Endothelial cell of umbilical vein (primary cell): Measurements from ENCODE around the gene AURKAIP1. TPM values are rescaled to one million over a fixed set of nuclear protein-coding genes. Genes with fewer than 3 reads are reported as not detected.

ENCODE experiments used
- BruUV-seq: library from RNA; stranded (reverse); fragments of 400-500 nt; replicated peaks from 2 replicates; lab custom pipeline; 2021; lab: Mats Ljungman, UMichigan
- CTCF ChIA-PET: fragments of 300-600, 350-600 bp; sonication (Branson Sonifier 250); formaldehyde crosslinking; loops from one replicate; lab custom pipeline; 2021; ENCODE audit warnings: antibody characterized with exemption, inconsistent platforms; lab: Charles Lee
- POLR2A ChIA-PET: fragments of 300-600, 350-600 bp; sonication (Branson Sonifier 250); formaldehyde crosslinking; loops from one replicate; lab custom pipeline; 2021; ENCODE audit warnings: antibody characterized with exemption, inconsistent platforms; lab: Charles Lee
- DNase-seq: peaks from one replicate; pipeline ENCODE4 v3.0.0-alpha.2; 2011; ENCODE audit warnings: low read depth, low spot score
- FAIRE-seq: peaks from 2 replicates; lab custom pipeline; 2011; peaks lifted over from hg19 to GRCh38; lab: Jason Lieb, UNC
- H2AFZ ChIP-seq: 2 replicates; pipeline ENCODE4 v1.6.0; 2012; ENCODE audit warnings: low read depth, low read length, control low read depth, inconsistent platforms
- H3K27ac ChIP-seq: 2 replicates; pipeline ENCODE4 v1.5.1; 2011; ENCODE audit warnings: low read depth, mild to moderate bottlenecking, control low read depth, low read length, moderate library complexity; ENCODE audit not compliant: insufficient read depth
- H3K27me3 ChIP-seq, 2 experiments: 2 replicates each; pipeline versions ENCODE4 v1.6.0 to v1.6.1; 2011; ENCODE audit warnings: low read length in 2 of 2, mixed read lengths in 1 of 2; ENCODE audit not compliant: control insufficient read depth in 2 of 2, insufficient read depth in 2 of 2
- H3K36me3 ChIP-seq, 2 experiments: 2 replicates in 1 of 2; 3 replicates in 1 of 2; pipeline ENCODE4 v1.5.1; 2011; ENCODE audit warnings: low read length in 2 of 2, mild to moderate bottlenecking in 1 of 2, moderate library complexity in 1 of 2; ENCODE audit not compliant: control insufficient read depth in 2 of 2, insufficient read depth in 2 of 2; ENCODE audit errors: extremely low read depth in 1 of 2
- H3K4me1 ChIP-seq: 3 replicates; pipeline ENCODE4 v1.5.1; 2011; ENCODE audit warnings: mild to moderate bottlenecking, low read length; ENCODE audit not compliant: control insufficient read depth, insufficient read depth; ENCODE audit errors: extremely low read depth
- H3K4me2 ChIP-seq: 2 replicates; pipeline ENCODE4 v1.6.1; 2011; ENCODE audit warnings: low read length, control low read depth, mixed read lengths; ENCODE audit not compliant: insufficient read depth
- H3K4me3 ChIP-seq, 3 experiments: fragments of 200-600 bp in 1 of 3; sonication (generic), shearing (Covaris generic) in 1 of 3; replicated peaks in 1 of 3; 2 replicates each; pipeline ENCODE4 v1.5.1; 2011 to 2016; ENCODE audit warnings: control low read depth in 3 of 3, low read length in 3 of 3, mild to moderate bottlenecking in 2 of 3, inconsistent platforms in 1 of 3, low read depth in 1 of 3, moderate library complexity in 1 of 3; ENCODE audit not compliant: insufficient read depth in 1 of 3
- H3K79me2 ChIP-seq: 2 replicates; pipeline ENCODE4 v1.6.0; 2012; ENCODE audit warnings: low read length, inconsistent platforms; ENCODE audit not compliant: control insufficient read depth, insufficient read depth
- H3K9ac ChIP-seq: replicated peaks from 2 replicates; pipeline ENCODE3; 2011; ENCODE audit warnings: low read length, control low read depth; ENCODE audit not compliant: insufficient read depth; ENCODE audit errors: extremely low read depth
- H3K9me1 ChIP-seq: replicated peaks from 3 replicates; pipeline ENCODE4 v1.6.0; 2011; ENCODE audit warnings: mild to moderate bottlenecking, low read length; ENCODE audit not compliant: control insufficient read depth, insufficient read depth; ENCODE audit errors: extremely low read depth
- H3K9me3 ChIP-seq: replicated peaks from 2 replicates; pipeline ENCODE4 v1.5.1; 2012; ENCODE audit warnings: low read length, inconsistent platforms; ENCODE audit not compliant: control insufficient read depth, insufficient read depth
- H4K20me1 ChIP-seq: replicated peaks from 2 replicates; pipeline ENCODE3; 2011; ENCODE audit warnings: mild to moderate bottlenecking, low read length; ENCODE audit not compliant: control insufficient read depth, insufficient read depth; ENCODE audit errors: extremely low read depth
- EZH2 ChIP-seq: IDR thresholded peaks from 2 replicates; pipeline ENCODE4 v1.6.1; 2012; ENCODE audit warnings: borderline replicate concordance, low read depth, mild to moderate bottlenecking, moderate library complexity, low read length, inconsistent platforms; ENCODE audit not compliant: severe bottlenecking
- FOS ChIP-seq: IDR thresholded peaks from 2 replicates; pipeline ENCODE4 v1.6.1; 2011; ENCODE audit warnings: mild to moderate bottlenecking, low read length, moderate library complexity, borderline replicate concordance; ENCODE audit not compliant: insufficient read depth
- GATA2 ChIP-seq: IDR thresholded peaks from 2 replicates; pipeline ENCODE4 v1.7.0; 2011; ENCODE audit warnings: low read depth, mild to moderate bottlenecking, moderate library complexity, mixed read lengths, low read length; ENCODE audit not compliant: insufficient read length, insufficient read depth
- JUN ChIP-seq: IDR thresholded peaks from 2 replicates; pipeline ENCODE4 v1.6.1; 2011; ENCODE audit warnings: borderline replicate concordance, low read depth; ENCODE audit not compliant: insufficient read length, insufficient read depth
- MYC ChIP-seq: IDR thresholded peaks from one replicate; pipeline ENCODE4 v1.6.1; 2011; ENCODE audit warnings: mild to moderate bottlenecking, low read depth, low read length
- POLR2A ChIP-seq: IDR thresholded peaks from 2 replicates; pipeline ENCODE4 v1.6.1; 2012; ENCODE audit warnings: low read depth, mild to moderate bottlenecking, control low read depth, low read length
- POLR2AphosphoS5 ChIP-seq: IDR thresholded peaks from 2 replicates; pipeline ENCODE4 v1.6.1; 2012; ENCODE audit warnings: low read depth, mild to moderate bottlenecking, control low read depth, low read length, moderate library complexity; ENCODE audit not compliant: insufficient read depth
- dilution Hi-C: fragments of 300-500 bp; cut with MboI; formaldehyde crosslinking; loops from one replicate; pipeline ENCODE4 v1.15.0; 2019; ENCODE audit warnings: low sequenced_read_pairs; ENCODE audit not compliant: extremely low pct_ligation_motif_present
- intact Hi-C: fragments of 100-400 bp; cut with micrococcal nuclease; formaldehyde crosslinking; loops from one replicate; pipeline ENCODE4 v1.10.0; 2022
- polyA plus RNA-seq, 4 experiments: library from polyadenylated mRNA; depleted of rRNA in 3 of 4; stranded (reverse) in 3 of 4; unstranded in 1 of 4; fragments of >200 nt; gene quantifications; 2 replicates each; pipeline versions ENCODE4 v1.2.1 to v1.2.3, GENCODE V29; 2011 to 2012; ENCODE audit warnings: missing spikeins in 1 of 4
- total RNA-seq: library from RNA; stranded (reverse); gene quantifications from 2 replicates; pipeline ENCODE4 v1.2.3, GENCODE V29; 2021
- TF ChIP-seq, protein P1 (sequence below), 2 donors: IDR thresholded peaks; 1 replicate in 1 of 2; 2 replicates in 1 of 2; pipeline ENCODE4 v1.5.1; 2011; ENCODE audit warnings: low read length in 2 of 2, mild to moderate bottlenecking in 2 of 2, moderate library complexity in 2 of 2, control low read depth in 1 of 2, inconsistent platforms in 1 of 2, low read depth in 1 of 2; ENCODE audit not compliant: insufficient read depth in 1 of 2; ENCODE audit errors: extremely low read depth in 1 of 2
- TF ChIP-seq, protein P2 (sequence below): IDR thresholded peaks from 2 replicates; pipeline ENCODE4 v1.6.1; 2011; ENCODE audit not compliant: insufficient read depth, insufficient read length

The AURKAIP1 gene
- total and polyA plus RNA-seq, 2 donors (not counting 3 experiments of a cell fraction or from before 2014, with no cell fraction given): 73.3 to 151 TPM

DNA sequence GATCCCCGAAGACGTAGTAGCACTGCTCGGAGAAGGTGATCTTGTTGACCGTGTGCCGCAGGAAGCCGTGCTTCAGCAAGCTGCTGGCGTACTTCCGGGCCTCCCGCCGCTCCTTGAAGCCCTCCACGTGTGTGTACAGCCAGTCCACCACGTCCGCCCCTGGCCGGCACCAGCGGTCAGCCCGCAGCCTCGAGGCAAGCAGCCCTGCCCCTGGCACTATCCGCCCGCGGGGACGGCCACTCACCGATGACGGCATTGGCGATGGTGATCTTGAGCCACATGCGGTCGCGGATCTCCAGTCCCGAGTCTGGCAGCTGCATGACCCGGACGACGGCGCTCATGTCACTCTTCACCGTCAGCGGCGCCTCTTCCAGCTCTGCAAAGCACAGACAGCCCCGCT, 36.7 kb downstream of the AURKAIP1 start:
- TF ChIP-seq POLR2AphosphoS5: no peak
- TF ChIP-seq EZH2: no peak
- TF ChIP-seq POLR2A: no peak
- TF ChIP-seq, protein P1, sequence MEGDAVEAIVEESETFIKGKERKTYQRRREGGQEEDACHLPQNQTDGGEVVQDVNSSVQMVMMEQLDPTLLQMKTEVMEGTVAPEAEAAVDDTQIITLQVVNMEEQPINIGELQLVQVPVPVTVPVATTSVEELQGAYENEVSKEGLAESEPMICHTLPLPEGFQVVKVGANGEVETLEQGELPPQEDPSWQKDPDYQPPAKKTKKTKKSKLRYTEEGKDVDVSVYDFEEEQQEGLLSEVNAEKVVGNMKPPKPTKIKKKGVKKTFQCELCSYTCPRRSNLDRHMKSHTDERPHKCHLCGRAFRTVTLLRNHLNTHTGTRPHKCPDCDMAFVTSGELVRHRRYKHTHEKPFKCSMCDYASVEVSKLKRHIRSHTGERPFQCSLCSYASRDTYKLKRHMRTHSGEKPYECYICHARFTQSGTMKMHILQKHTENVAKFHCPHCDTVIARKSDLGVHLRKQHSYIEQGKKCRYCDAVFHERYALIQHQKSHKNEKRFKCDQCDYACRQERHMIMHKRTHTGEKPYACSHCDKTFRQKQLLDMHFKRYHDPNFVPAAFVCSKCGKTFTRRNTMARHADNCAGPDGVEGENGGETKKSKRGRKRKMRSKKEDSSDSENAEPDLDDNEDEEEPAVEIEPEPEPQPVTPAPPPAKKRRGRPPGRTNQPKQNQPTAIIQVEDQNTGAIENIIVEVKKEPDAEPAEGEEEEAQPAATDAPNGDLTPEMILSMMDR (IDR thresholded peaks at IDR 0.05; ENCODE audit: extremely low read depth in 1 of 2, insufficient read depth in 1 of 2, low read depth in 1 of 2, low read length in 2 of 2): no peak
- no peak for TF ChIP-seq MYC
- no peak for TF ChIP-seq FOS
- no peak for TF ChIP-seq JUN
- no peak for TF ChIP-seq GATA2
- TF ChIP-seq, protein P2, sequence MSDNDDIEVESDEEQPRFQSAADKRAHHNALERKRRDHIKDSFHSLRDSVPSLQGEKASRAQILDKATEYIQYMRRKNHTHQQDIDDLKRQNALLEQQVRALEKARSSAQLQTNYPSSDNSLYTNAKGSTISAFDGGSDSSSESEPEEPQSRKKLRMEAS: no peak
- Histone ChIP-seq H3K27me3 (no peaks in the 10 kb centered on the region), H3K9me3 (no peaks in the 10 kb centered on the region), H3K79me2 (no peaks in the 10 kb centered on the region), H3K36me3 (peaks cover 0 to 17% of the 10 kb centered on the region in 2 experiments), H3K9ac (no peak overlapping the region), H3K27ac (no peak overlapping the region), H4K20me1 (no peaks in the 10 kb centered on the region), H3K4me3 (no peak overlapping the region), H3K4me2 (no peak overlapping the region), H3K4me1 (no peaks in the 10 kb centered on the region), H2AFZ (no peak overlapping the region), H3K9me1 (no peaks in the 10 kb centered on the region)
- dilution Hi-C loops: no loop called here
- FAIRE-seq: no peak
- ChIA-PET POLR2A (no interaction called here), CTCF (no interaction called here)
- intact Hi-C loops: no loop called here
- DNase-seq: no peak
- BruUV-seq: no TSS peak
